Upper lobe of left lung (tissue), 4 donors: ENCODE results near the gene ULBP3.

Experiments
- POLR2A ChIP-seq, 4 donors: fragments of 450-650 bp; IDR thresholded peaks; one replicate each; pipeline ENCODE4 v1.5.1; 2016 to 2017; ENCODE audit warnings: antibody characterized with exemption in 4 of 4, mild to moderate bottlenecking in 2 of 4
- TF ChIP-seq, protein P1 (sequence below), 6 experiments: fragments of 450-650 bp in 4 of 6; fragments of 200-600 bp in 2 of 6; sonication (generic) in 2 of 6; IDR thresholded peaks; one replicate each; pipeline ENCODE4 v1.5.1; 2016 to 2019; ENCODE audit warnings: antibody characterized with exemption in 6 of 6

GRCh38 chr6:150099546-150099945, 30.6 kb upstream of the ULBP3 start:
- TF ChIP-seq, protein P1, sequence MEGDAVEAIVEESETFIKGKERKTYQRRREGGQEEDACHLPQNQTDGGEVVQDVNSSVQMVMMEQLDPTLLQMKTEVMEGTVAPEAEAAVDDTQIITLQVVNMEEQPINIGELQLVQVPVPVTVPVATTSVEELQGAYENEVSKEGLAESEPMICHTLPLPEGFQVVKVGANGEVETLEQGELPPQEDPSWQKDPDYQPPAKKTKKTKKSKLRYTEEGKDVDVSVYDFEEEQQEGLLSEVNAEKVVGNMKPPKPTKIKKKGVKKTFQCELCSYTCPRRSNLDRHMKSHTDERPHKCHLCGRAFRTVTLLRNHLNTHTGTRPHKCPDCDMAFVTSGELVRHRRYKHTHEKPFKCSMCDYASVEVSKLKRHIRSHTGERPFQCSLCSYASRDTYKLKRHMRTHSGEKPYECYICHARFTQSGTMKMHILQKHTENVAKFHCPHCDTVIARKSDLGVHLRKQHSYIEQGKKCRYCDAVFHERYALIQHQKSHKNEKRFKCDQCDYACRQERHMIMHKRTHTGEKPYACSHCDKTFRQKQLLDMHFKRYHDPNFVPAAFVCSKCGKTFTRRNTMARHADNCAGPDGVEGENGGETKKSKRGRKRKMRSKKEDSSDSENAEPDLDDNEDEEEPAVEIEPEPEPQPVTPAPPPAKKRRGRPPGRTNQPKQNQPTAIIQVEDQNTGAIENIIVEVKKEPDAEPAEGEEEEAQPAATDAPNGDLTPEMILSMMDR (IDR thresholded peaks at IDR 0.05), result no peak
- no peak for TF ChIP-seq POLR2A (IDR thresholded peaks at IDR 0.05)
